Embryonic facial prominence (tissue), 1 donor: ENCODE measurements around the gene MKRN2.

Experiments used
- DNase-seq: peaks from one replicate; pipeline ENCODE4 v3.0.0-alpha.2; 2016; ENCODE audit errors: extremely low spot score

MKRN2 gene

GRCh38 chr3:12556314-12556689, 585 bp upstream of the MKRN2 start:
- DNase-seq = no peak

- DNase-seq = no peak
Observed at GRCh38 chr3:12557473-12558100, 700 bp downstream of the MKRN2 start.

GRCh38 chr3:12558706-12559105, 1.8 kb downstream of the MKRN2 start:
- DNase-seq = no peak

- DNase-seq = no peak
Observed at GRCh38 chr3:12559520-12559919, 2.6 kb downstream of the MKRN2 start.

- DNase-seq = no peak
Observed at GRCh38 chr3:12560505-12561190, 3.8 kb downstream of the MKRN2 start.

- DNase-seq = no peak
Observed at GRCh38 chr3:12561397-12561796, 4.5 kb downstream of the MKRN2 start.

GRCh38 chr3:12562451-12562850, 5.6 kb downstream of the MKRN2 start:
- DNase-seq = no peak

GRCh38 chr3:12566976-12567375, 10.1 kb downstream of the MKRN2 start:
- no peak for DNase-seq

GRCh38 chr3:12568747-12569146, 11.9 kb downstream of the MKRN2 start:
- no peak for DNase-seq

- no peak for DNase-seq
Observed at GRCh38 chr3:12569836-12570235, 12.9 kb downstream of the MKRN2 start.

GRCh38 chr3:12571986-12572385, 15.1 kb downstream of the MKRN2 start:
- DNase-seq = no peak

- no peak for DNase-seq
Observed at GRCh38 chr3:12574131-12574530, 17.2 kb downstream of the MKRN2 start.

- no peak for DNase-seq
Observed at GRCh38 chr3:12574661-12575060, 17.8 kb downstream of the MKRN2 start.

GRCh38 chr3:12577379-12577778, 20.5 kb downstream of the MKRN2 start:
- DNase-seq = no peak

- no peak for DNase-seq
Observed at GRCh38 chr3:12578742-12579141, 21.9 kb downstream of the MKRN2 start.

GRCh38 chr3:12579456-12579855, 22.6 kb downstream of the MKRN2 start:
- DNase-seq = no peak

GRCh38 chr3:12579905-12580304, 23.0 kb downstream of the MKRN2 start:
- DNase-seq = no peak

- DNase-seq = no peak
Observed at GRCh38 chr3:12582730-12583129, 25.8 kb downstream of the MKRN2 start.

GRCh38 chr3:12583280-12583679, 26.4 kb downstream of the MKRN2 start:
- DNase-seq = no peak

GRCh38 chr3:12584083-12584482, 27.2 kb downstream of the MKRN2 start:
- no peak for DNase-seq

GRCh38 chr3:12585181-12585580, 28.3 kb downstream of the MKRN2 start:
- DNase-seq = no peak

- DNase-seq = no peak
Observed at GRCh38 chr3:12585970-12586369, 29.1 kb downstream of the MKRN2 start.

- no peak for DNase-seq
Observed at GRCh38 chr3:12586403-12586802, 29.5 kb downstream of the MKRN2 start.
